Muscle of leg (tissue), 11 donors: ENCODE data around the gene HMGN1. TPM values are rescaled to one million over a fixed set of nuclear protein-coding genes. Genes with fewer than 3 reads are reported as not detected.

Experiments used
- DNase-seq: peaks from one replicate; pipeline ENCODE4 v3.0.0; 2013
- H3K27ac ChIP-seq: one replicate; pipeline ENCODE4 v1.5.1; 2013; ENCODE audit warnings: mild to moderate bottlenecking, low read length, control low read depth
- H3K27me3 ChIP-seq: one replicate; pipeline ENCODE4 v1.6.1; 2013; ENCODE audit warnings: low read length; ENCODE audit not compliant: control insufficient read depth, insufficient read depth
- H3K36me3 ChIP-seq: one replicate; pipeline ENCODE4 v1.6.1; 2013; ENCODE audit warnings: low read length; ENCODE audit not compliant: control insufficient read depth, insufficient read depth
- H3K4me1 ChIP-seq: one replicate; pipeline ENCODE4 v1.6.1; 2013; ENCODE audit warnings: low read length; ENCODE audit not compliant: control insufficient read depth, insufficient read depth
- H3K4me3 ChIP-seq: one replicate; pipeline ENCODE4 v1.5.1; 2013; ENCODE audit warnings: low read length, control low read depth
- H3K9me3 ChIP-seq: replicated peaks from 2 replicates; pipeline ENCODE4 v1.6.1; 2013; ENCODE audit warnings: low read depth, low read length; ENCODE audit not compliant: control insufficient read depth
- WGBS: methylation state at CpG from one replicate; pipeline ENCODE4 v1.1.5; 2013; ENCODE audit warnings: missing lambda C conversion rate; ENCODE audit not compliant: insufficient coverage; 5-methylcytosine and 5-hydroxymethylcytosine counted together
- polyA plus RNA-seq, 8 donors: library from polyadenylated mRNA; unstranded; fragments of 120-200 nt; gene quantifications; one replicate each; pipeline versions ENCODE4 v1.2.1 to v1.2.3, GENCODE V29; 2013; ENCODE audit warnings: inconsistent platforms in 1 of 8, low replicate concordance in 1 of 8; ENCODE audit not compliant: insufficient read length in 8 of 8, insufficient read depth in 1 of 8
- total RNA-seq: library from RNA; stranded (reverse); fragments of 120-200 nt; gene quantifications from one replicate; pipeline ENCODE4 v1.2.4, GENCODE V29; 2013

HMGN1 gene
- total and polyA plus RNA-seq, 9 donors: 213 to 336 (median 299) TPM

GRCh38 chr21:39319814-39320332 lies 29.0 kb downstream of the HMGN1 start:
- no peaks in the 10 kb centered on the region for H3K9me3 ChIP-seq
- H3K27me3 ChIP-seq: peaks cover 2% of the 10 kb centered on the region
- peaks cover 13% of the 10 kb centered on the region for H3K4me1 ChIP-seq
- WGBS: 89% methylated on average over 2 of the region's 3 CpGs
- H3K27ac ChIP-seq: peak overlapping the region; percentile 13
- H3K4me3 ChIP-seq: no peak overlapping the region
- peak; percentile 15 for DNase-seq
- H3K36me3 ChIP-seq: no peaks in the 10 kb centered on the region

GRCh38 chr21:39319251-39319756 lies 29.6 kb downstream of the HMGN1 start:
- H3K27me3 ChIP-seq: peaks cover 2% of the 10 kb centered on the region
- no peaks in the 10 kb centered on the region for H3K36me3 ChIP-seq
- H3K4me1 ChIP-seq: peaks cover 17% of the 10 kb centered on the region
- H3K27ac ChIP-seq: no peak overlapping the region
- H3K4me3 ChIP-seq: no peak overlapping the region
- no peaks in the 10 kb centered on the region for H3K9me3 ChIP-seq
- DNase-seq: peak; percentile 78
- no CpG with 5 or more reads among the region's 6 CpGs for WGBS

- Histone ChIP-seq H3K27ac (no peak overlapping the region), H3K36me3 (no peaks in the 10 kb centered on the region), H3K4me3 (no peak overlapping the region), H3K9me3 (no peaks in the 10 kb centered on the region), H3K27me3 (peaks cover 2% of the 10 kb centered on the region), H3K4me1 (peaks cover 17% of the 10 kb centered on the region)
- no peak for DNase-seq
- 75% methylated on average over 4 of the region's 8 CpGs for WGBS
These were observed 30.6 kb downstream of the HMGN1 start for GRCh38 chr21:39318091-39318959.

GRCh38 chr21:39317134-39318090 lies 31.5 kb downstream of the HMGN1 start:
- Histone ChIP-seq H3K4me1 (peaks cover 17% of the 10 kb centered on the region), H3K27ac (no peak overlapping the region), H3K4me3 (no peak overlapping the region), H3K27me3 (no peaks in the 10 kb centered on the region), H3K9me3 (no peaks in the 10 kb centered on the region), H3K36me3 (no peaks in the 10 kb centered on the region)
- peak; percentile 36 for DNase-seq
- 81% methylated on average over 4 of the region's 11 CpGs for WGBS

GRCh38 chr21:39316729-39317128 lies 32.2 kb downstream of the HMGN1 start:
- H3K9me3 ChIP-seq: no peaks in the 10 kb centered on the region
- H3K4me3 ChIP-seq: no peak overlapping the region
- H3K27ac ChIP-seq: no peak overlapping the region
- H3K27me3 ChIP-seq: no peaks in the 10 kb centered on the region
- no peak for DNase-seq
- peaks cover 17% of the 10 kb centered on the region for H3K4me1 ChIP-seq
- no peaks in the 10 kb centered on the region for H3K36me3 ChIP-seq
- 100% methylated on average over 1 of the region's 6 CpGs for WGBS

- H3K27ac ChIP-seq: no peak overlapping the region
- no peak overlapping the region for H3K4me3 ChIP-seq
- peaks cover 17% of the 10 kb centered on the region for H3K4me1 ChIP-seq
- H3K27me3 ChIP-seq: no peaks in the 10 kb centered on the region
- no peaks in the 10 kb centered on the region for H3K9me3 ChIP-seq
- DNase-seq: no peak
- 84% methylated on average over 6 of the region's 9 CpGs for WGBS
- H3K36me3 ChIP-seq: peaks cover 5% of the 10 kb centered on the region
These were observed 33.1 kb downstream of the HMGN1 start for GRCh38 chr21:39315603-39316445.

- peak overlapping the region; percentile 97 for H3K27ac ChIP-seq
- H3K9me3 ChIP-seq: no peaks in the 10 kb centered on the region
- peak; percentile 80 for DNase-seq
- H3K36me3 ChIP-seq: peaks cover 12% of the 10 kb centered on the region
- WGBS: under 1% methylated on average over 40 of the region's 43 CpGs
- H3K27me3 ChIP-seq: no peaks in the 10 kb centered on the region
- peaks cover 10% of the 10 kb centered on the region for H3K4me1 ChIP-seq
- peak overlapping the region; percentile 91 for H3K4me3 ChIP-seq
These were observed 34.5 kb downstream of the HMGN1 start for GRCh38 chr21:39314143-39315027.

GRCh38 chr21:39313571-39314142 lies 35.2 kb downstream of the HMGN1 start, which contains the start of gene BRWD1:
Gene BRWD1 (minus strand): TSS chr21:39313632. CDS start chr21:39313491, 141 bp downstream.
- peak within 1 kb of the TSS; percentile 97 for H3K27ac ChIP-seq
- H3K4me1 ChIP-seq: peaks cover 4% of the 10 kb centered on the region
- H3K27me3 ChIP-seq: no peaks in the 10 kb centered on the region
- peaks cover 15% of the 10 kb centered on the region for H3K36me3 ChIP-seq
- peak within 1 kb of the TSS; percentile 91 for H3K4me3 ChIP-seq
- WGBS: under 1% methylated on average over 74 of the region's 78 CpGs
- no peaks in the 10 kb centered on the region for H3K9me3 ChIP-seq
- peak; percentile 93 for DNase-seq
